GM18868 (cell line): ENCODE data around the gene CRYZ.
"Not testable (repeated sequence)": the region's sequence is repeated elsewhere in the genome, so short reads cannot be mapped to it uniquely, and the experiment has no call there.

ENCODE experiments used
- ATAC-seq: cut with Tn5 transposase; IDR thresholded peaks from one replicate; pipeline ENCODE4 v1.9.1; 2021; ENCODE audit warnings: mild to moderate bottlenecking, moderate library complexity; ENCODE audit not compliant: unreplicated experiment

CRYZ gene, protein sequence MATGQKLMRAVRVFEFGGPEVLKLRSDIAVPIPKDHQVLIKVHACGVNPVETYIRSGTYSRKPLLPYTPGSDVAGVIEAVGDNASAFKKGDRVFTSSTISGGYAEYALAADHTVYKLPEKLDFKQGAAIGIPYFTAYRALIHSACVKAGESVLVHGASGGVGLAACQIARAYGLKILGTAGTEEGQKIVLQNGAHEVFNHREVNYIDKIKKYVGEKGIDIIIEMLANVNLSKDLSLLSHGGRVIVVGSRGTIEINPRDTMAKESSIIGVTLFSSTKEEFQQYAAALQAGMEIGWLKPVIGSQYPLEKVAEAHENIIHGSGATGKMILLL

DNA sequence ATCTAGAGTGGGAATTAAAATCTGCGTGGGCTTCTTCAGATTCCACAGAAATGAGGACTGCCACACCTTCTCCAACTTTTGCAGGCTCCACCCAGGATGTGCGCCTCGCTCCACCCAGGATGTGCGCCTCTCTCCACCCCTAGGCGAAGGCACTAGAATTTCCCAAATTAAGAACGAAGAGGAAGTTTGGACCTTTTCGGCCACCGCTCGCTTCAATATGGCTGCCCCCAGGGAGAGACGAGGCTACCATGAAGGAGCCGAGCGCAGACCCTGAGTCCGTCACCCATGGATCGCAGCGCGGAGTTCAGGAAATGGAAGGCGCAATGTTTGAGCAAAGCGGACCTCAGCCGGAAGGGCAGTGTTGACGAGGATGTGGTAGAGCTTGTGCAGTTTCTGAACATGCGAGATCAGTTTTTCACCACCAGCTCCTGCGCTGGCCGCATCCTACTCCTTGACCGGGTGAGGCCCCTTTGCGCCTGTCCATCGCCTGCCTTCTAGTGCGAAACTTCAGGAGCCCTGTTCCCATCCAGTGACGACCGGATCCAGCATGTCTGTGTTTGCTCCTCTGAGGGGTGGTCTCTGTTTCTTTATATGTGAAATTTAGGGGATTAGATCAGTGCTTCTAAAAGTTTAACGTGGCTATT, at the start of gene CRYZ, which contains the start of gene TYW3:
Gene CRYZ, minus strand, starts transcription at position 91 of the 644 bp plus-strand sequence. CDS start 8,229 bp downstream, outside the sequence.
Gene TYW3, plus strand, starts transcription at position 193 of the 644 bp plus-strand sequence. Its CDS starts 93 bp downstream, at position 286.
- ATAC-seq = peak; percentile 60

DNA sequence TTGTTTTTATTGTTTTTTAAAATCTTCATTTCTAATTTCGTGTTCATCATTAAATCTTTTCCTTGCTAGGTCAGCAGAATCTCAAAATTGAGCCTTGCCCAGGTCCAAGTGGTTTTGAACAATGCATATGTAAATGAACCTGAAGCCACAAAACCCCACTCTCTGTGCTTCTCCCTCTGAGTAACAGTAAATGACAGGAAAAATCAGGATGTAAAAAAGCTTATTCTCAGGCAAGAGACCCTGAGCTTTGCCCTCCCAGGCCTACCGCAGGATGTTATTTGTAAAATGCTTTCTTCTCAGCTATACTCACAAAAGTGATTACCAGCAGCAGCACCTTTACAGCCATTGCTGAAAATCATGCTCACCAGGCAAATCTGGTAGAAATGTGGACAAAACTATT, 47.7 kb upstream of the CRYZ start:
- ATAC-seq = no peak

DNA sequence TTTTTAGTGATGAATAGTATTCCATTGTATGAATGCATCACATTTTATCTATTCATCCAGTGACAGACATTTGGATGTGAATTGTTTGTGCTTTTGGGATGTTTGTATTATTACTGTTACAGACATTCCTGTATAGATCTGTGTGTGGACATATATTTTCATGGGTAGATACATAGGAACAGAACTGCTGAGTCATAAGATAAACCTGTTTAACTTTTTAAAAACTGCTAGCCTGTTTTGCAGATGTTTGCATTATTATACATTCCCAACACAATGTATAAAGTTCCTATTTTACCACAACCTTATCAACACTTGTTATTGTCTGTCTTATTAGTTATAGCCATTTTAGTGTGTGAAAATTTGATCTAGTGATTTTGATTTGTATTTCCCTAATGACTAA, 46.9 kb upstream of the CRYZ start:
- no peak for ATAC-seq

DNA sequence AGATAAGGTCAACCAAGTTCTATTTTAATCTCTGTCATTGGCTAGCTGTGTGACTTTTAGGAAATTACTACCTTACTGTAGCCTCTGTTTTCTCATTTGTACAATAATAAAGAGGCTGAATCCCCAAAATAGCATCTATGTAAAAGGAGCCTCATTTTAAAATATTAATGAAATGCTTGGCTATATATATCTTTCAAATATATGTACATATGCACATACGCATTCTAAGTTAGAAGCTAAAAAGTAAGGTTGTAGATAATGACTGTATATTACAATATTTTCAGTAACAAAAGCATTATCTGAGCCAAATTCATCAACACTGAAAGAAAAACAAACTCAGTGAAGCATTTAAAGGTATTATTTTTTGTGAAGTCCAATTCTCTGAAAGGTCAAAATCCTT, 44.7 kb upstream of the CRYZ start:
- ATAC-seq = no peak

DNA sequence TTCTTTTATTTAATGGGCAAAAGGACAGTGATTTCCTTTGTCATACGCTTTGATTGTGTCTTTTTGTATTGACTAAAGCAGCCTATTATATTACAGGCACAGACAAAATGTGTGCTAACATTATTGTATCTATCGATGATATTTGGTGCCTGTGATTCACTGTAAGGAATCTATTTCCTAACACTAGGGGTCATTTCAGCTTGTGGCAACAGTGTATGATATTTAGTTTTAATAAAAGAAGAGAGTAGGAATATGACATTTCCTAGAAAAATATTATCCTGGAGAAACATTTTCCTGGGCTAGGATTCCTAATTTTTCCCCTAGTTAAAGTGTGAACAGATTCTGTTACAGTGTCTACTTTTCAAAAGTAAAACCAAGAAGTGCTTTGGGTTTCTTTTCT, 42.9 kb upstream of the CRYZ start:
- ATAC-seq = no peak

DNA sequence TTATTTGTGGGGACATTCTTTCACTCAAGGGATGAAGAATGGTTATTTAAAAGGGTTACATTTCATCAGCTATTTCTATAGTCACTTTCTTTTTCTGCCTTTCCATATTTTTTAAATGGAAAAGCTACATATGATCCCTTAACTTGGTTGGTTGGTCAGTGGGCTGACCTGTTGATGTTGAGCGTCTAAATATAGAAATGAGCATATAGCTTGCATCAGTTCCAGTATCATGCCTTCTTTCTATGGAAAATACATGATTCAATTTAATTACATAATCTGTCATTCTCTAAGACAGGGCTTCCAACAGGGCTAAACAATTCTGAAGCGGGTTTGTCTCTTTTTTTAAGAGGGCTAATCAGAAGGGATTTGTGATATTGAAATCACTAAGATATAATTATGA, 40.7 kb upstream of the CRYZ start:
- ATAC-seq = no peak

DNA sequence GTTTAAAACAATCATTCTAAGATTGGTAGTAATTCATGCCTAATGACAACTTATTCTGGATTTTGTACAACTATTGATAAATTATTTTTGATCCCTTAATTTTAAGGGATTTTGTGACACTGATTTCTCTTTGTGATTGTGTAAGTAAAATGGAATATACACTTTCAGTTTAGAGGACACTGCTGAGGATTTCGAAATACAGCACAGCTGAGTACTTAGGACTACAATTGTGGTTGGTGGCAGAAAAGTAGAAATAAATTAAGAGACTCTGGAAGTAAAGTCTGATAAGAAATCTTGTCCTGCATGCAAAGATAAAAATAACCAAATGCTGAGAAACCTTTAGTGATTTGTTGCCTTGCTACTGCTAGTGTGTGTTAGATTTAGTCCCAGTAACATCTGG, 40.1 kb upstream of the CRYZ start:
- ATAC-seq = no peak

DNA sequence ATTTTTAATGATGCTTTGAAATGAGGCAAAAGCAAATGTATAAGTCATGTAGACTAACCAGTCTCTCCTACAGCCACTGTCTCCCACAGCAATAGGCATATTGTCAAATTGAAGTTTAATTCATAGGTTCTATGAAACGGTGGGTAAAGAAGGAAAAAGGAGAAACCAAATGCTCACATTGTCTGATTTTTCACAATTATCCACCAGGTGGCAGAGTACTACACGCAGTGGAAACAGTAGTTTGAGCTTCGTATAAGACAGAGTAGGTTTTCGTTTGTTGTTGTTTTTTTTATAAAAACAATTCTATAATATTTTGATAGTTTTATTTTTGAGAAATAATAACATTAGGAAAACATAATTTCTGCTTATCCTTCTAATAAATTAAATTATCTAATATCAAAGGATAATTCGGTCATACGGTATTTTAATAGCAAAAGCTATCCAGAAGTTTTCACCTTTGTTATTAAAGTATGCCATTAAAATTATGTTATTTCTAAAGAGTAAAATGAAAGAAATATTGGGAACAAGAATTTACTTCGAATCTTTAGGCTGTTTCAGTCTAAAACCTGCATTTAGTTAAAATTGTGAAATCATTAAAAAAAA, 39.2 kb upstream of the CRYZ start:
- ATAC-seq = peak; percentile 78

DNA sequence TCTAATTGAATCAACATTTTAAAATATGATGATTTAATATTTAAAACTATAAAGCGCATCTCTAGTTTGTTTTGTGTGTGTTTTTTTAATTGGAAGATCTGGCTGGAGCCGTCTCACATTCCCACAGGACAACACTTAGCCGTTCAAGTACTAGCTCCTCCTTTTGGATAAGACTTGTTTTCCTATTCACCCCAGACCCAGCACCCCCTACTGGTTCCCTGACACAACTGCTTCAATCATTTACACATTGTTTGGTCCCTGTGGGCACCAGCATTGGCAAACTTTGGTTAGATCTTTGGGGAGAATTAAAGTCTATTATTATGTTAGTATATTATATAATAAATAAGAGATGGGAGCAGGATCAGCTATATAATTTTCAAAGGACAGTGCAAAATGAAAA, 34.6 kb upstream of the CRYZ start:
- ATAC-seq = peak; percentile 66

DNA sequence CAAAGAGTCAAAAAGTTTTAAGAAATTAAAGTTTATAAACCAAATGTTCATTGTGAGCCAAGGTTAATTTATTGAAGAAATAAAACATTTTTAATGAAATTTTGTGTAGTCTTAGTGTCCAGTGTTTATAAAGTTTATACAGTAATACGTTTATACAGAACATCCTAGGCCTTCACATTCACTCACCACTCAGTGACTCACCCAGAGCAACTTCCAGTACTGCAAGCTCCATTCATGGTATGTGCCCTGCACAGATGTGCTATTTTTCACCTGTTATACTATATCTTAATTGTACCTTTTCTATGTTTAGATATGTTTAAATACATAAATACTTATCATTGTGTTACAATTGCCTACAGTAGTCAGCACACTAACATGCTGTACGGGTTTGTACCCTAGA, 33.7 kb upstream of the CRYZ start:
- no peak for ATAC-seq

DNA sequence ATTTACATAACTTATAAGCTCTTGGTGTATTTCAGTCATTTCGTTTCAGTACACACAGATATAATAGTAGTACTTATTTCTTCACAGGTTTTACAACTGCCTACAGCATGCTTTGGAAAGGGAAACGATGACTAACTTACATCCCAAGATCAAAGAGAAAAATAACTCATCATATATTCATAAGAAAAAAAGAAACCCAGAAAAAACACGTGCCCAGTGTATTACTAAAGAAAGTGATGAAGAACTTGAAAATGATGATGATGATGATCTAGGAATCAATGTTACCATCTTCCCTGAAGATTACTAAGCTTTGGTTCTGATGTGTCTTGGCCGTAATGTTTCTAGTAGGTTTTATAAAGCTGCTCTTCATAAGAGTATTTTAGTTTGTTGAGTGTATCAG, 31.0 kb upstream of the CRYZ start:
- ATAC-seq = no peak

DNA sequence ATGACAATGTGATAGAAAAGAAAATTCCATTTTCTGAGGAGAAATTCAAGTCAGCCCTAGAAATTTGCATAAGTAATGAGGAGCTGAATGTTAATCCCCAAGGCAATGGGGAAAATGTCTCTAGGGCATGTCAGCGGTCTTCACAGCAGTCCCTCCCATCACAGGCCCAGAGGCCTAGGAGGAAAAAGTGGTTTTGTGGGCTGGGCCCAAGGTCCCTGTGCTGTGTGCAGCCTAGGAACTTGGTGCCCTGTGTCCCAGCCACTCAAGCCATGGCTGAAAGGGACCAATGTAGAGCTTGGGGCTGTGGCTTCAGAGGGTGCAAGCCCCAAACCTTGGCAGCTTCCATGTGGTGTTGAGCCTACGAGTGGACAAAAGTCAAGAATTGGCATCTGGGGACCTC, 23.8 kb upstream of the CRYZ start:
- not testable (repeated sequence) for ATAC-seq

DNA sequence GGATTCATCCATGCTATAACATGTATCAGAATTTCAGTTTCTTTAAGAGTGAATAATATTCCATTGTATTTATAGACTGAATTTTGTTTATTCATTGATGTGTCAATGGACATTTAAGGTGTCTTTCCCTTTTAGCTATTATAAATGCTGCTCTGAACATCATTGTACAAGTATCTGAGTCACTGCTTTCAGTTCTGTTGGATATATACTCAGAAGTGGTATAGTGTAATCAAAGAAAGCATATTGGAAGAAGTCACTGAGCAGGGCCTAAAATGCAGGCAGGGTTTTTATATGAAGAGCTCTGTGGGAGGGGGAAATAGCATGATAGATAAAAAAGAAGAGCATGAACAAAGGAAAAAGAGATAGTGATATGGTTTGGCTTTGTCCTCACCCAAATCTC, 22.6 kb upstream of the CRYZ start:
- ATAC-seq = no peak

DNA sequence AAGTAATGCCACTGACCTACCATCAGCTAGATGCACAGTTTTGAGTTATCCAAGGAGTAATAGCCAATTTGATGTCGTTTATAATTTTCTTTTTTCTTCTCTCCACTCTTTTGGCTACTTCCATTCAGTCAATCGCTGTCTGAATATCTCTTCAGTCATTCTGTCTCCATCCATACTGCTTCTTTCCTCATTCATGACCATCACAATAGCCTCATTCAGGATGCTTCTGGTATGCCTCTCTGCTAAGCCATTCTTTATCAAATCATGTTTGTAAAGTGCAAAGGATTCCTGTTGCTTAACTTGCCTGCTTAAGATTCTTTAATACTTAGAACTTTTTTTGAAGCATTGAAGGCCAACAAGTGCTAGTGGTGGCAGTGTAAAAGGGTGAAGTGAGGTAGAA, 20.3 kb upstream of the CRYZ start:
- ATAC-seq = no peak

DNA sequence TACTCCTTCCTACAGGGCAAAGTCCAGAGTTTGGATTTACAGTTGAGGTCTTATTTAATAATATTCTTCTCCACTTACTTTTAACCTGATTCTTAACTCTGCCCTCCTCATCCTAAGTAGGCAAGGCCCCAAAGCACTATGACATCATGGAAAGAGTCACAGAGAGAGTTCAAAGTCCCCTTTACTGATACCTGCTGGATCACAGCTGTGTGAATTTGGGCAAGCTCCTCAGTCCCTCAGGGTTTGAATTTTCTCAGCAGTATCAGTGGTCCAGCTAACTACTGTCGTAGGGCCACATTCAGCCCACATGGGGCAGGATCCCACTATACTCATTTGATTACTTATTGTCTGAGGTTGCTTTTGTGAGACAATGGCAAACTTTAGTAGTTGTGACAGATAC, 16.1 kb upstream of the CRYZ start:
- peak; percentile 58 for ATAC-seq

DNA sequence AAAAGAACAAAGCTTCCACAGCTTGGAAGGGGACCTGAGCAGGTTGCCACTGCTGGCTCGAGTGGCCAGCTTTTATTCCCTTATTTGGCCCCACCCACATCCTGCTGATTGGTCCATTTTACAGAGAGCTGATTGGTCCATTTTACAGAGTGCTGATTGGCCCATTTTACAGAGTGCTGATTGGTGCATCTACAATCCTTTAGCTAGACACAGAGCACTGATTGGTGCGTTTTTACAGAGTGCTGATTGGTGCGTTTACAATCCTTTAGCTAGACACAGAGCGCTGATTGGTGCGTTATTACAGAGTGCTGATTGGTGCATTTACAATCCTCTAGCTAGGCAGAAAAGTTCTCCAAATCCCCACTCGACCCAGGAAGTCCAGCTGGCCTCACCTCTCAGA, 12.4 kb upstream of the CRYZ start:
- ATAC-seq = not testable (repeated sequence)

DNA sequence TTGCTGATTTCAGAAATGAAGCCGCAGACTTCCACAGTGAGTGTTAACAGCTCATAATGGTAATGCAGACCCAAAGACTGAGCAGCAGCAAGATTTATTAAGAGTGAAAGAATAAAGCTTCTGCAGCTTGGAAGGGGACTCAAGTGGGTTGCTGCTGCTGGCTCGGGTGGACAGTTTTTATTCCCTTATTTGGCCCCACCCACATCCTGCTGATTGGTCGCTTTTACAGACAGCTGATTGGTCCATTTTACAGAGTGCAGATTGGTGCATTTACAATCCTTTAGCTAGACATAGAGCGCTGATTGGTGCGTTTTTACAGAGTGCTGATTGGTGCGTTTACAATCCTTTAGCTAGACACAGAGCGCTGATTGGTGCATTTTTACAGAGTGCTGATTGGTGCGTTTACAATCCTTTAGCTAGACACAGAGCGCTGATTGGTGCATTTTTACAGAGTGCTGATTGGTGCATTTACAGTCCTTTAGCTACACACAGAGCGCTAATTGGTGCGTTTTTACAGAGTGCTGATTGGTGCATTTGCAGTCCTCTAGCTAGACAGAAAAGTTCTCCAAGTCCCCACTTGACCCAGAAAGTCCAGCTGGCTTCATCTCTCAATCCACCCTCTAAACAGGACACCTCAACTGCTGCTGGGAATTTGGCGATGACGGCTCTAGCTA, 7.6 kb upstream of the CRYZ start:
- ATAC-seq = not testable (repeated sequence)

DNA sequence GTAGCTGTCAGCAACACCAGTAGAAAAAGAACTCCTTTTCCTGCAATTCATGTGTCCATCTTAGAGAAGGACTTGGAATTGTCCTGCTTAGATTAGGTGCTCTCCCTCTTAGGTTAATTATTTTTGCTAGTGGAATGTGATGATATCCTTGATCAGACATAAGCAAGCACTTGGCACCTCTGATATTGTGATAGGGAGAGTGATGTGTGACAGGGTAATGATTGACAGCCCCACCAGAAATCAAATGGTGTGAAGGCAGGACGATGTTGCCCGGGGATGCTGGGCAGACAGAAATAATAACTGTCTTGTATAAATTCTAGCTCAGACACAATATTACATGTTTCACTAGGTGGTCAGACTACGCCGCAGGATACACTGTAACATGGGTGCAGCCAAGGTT, 4.5 kb upstream of the CRYZ start:
- no peak for ATAC-seq

DNA sequence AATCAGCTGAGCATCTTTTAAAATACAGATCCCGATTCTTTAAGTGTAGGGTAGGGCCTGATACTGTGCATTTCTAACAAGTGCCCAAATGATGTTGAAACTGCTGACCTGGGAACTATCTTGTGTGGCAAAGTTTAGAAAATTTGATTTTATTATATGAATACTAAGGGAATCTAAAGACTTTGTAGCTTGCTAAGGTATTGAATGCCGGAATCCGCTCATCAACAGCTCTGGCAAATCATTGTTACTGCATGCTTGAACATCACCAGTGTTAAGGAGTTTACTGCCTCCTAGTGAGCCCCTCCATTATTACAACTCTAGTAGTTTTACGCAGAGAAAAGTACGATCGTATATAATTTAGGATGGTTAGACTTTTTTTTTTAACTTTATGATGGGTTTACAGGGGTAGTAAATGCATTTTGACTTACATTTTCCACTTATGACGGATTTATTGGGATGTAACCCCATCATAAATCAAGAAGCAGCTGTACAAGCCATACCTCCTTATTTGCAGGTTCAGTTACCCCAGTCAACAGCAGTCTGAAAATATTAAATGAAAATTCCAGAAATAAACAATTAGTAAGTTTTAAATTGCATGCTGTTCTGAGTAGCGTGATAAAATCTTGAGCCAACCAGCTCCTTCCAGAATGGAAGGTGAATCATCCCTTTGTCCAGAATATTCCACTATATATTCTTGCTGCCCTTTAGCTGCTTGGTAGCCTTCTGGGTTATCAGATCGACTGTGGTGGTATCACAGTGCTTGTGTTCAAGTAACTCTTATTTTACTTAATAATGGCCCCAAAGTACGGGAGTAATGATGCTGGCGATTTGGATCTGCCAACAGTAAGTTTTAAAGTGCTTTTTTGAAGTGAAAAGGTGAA, 994 bp upstream of the CRYZ start:
- peak; percentile 47 for ATAC-seq

DNA sequence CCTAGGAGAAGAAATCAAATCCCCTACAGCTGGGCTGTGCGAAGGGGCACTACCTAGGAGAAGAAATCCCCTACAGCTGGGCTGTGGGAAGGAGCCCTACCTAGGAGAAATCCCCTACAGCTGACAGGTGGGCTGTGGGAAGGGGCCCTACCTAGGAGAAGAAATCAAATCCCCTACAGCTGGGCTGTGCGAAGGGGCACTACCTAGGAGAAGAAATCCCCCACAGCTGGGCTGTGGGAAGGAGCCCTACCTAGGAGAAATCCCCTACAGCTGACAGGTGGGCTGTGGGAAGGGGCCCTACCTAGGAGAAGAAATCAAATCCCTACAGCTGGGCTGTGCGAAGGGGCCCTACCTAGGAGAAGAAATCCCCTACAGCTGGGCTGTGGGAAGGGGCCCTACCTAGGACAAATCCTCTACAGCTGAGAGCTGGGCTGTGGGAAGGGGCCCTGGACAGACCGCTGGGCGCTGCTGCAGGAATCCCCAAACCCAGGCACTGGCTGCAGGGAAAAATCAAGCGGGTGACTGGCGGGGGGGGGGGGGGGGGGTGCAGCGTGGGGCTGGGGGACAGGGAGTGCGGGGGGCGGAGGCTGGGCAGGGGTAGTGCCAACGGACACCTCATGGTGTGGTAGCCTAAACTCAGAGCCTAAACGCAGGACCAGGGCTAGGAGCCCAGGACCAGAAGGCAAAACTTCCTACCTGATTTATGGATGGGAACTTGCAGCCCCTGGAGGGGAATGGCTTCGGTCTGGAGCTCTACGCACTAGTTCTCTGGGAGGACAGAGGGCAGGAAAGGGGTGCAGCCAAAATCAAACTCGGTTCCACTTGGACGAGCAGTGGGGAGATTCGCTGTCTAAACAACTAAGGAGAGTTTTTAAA, 541 bp downstream of the CRYZ start:
- peak; percentile 20 for ATAC-seq
